GF-D8 (cell line): ENCODE results near the gene AP2A1.

ENCODE experiments used
- DNase-seq: peaks from one replicate; lab custom pipeline; 2025; lab: John Stamatoyannopoulos, UW

Gene AP2A1

GRCh38 chr19:49855676-49856573 lies 89.1 kb downstream of the AP2A1 start:
- DNase-seq: no peak

DNA sequence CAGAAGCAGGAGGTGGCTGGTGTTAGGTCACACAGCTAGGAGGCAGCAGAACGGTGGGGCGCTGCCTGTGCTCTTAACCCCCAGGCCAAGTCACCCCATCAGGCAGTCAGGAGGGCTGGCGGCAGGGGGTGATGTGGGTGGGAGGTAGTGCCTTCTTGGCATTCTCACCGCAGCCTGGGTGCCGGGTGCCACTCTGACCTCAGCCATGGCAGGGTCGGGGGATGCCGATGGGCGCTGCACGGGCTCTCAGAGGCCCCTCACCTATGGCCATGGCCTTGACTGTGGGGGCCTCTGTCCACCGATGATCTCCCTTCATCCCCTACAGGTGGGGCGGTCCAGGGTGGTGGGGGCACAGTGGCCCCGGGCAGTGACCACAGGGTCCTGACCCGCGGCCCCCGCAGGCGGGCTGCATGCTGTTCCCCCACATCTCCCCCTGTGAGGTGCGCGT lies 89.8 kb downstream of the AP2A1 start:
- no peak for DNase-seq
